HG02885 (cell line): ENCODE data around the gene CAMTA1.

Experiments used
- ATAC-seq: cut with Tn5 transposase; IDR thresholded peaks from one replicate; pipeline ENCODE4 v1.9.1; 2021; ENCODE audit warnings: mild to moderate bottlenecking; ENCODE audit not compliant: unreplicated experiment, poor library complexity

CAMTA1 gene

DNA sequence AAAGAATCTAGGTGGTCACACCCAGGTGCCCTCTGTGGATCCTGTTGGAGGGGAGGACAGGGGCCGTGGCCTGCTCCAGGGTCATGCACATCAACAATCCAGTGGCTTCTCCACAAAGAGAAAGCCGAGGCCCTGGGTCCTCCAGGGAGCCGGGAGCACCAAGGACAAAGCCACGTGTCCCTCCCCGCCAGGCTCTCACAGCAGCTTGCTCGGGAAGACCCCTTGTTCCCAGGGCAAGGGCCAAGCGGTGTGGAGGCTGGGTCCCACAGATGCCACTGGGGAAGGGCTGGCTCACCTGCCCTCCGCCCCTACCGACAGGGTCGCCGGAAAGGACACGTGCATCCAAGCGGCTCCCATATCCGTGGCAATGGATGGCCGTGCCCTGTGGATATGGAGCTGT lies 793.0 kb downstream of the CAMTA1 start:
- no peak for ATAC-seq

DNA sequence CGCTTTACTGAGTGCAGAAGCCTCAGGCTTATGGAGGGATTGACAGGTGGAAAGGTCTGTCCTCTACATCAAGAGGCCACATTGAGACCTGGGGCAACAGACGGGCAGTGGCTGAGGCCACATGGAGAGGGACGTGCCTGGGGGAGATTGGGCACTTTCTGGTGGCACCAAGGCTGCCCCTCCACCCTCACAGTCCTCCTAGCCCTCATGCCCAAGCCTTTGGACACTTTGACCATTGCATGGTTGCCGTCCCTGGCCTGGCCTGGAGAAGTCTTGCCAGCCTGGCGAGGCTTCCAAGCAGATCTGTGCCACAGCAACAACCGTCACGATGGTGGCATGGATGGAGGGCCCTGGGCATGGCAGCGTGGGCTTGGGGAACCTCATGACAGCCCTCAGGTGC lies 793.8 kb downstream of the CAMTA1 start:
- ATAC-seq: no peak

DNA sequence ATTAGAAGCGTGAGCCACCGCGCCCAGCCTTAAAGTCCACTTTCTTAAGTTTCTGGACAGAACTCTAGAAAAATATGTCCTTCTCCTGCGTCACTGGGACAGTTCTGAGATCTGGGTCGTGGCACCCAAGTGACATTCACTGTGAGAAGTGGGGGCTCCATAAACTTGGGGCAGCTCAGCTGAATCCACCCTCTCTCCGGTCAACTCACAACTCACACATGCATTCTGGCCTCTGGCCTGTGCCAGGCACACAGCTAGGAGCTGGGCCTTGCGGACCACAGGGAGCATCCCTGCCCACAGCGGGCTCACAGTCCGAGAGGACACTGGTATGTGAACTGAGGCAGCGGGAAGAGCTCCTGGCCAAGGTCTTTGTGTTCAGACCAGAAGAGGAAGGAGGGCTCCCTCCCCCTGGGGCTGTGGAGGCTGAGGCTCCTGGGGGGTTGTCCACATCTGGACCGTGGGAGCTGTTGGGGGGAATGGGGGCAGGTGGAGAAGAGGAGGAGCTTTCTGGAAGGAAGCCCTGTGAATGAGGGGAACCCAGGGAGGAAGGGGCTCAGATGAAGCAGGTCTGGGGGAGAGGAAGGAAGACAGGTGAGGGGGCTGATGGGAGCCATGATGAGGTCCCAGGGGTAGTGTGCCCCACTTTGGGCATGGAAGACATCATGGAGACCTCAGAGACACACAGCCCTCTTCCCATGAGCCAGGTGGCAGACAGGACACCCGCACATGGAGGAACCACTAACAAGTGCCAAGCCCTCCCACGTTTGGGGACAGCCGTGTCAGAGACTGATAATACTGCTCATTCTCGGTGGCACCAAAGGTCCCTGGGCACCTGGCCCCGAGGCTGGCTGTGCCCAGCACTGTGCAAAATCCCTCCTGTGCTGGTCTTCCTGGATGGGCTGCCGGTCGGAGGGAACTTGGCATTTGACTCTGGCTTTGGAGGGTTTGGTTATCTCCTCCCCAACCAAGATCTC lies 794.9 kb downstream of the CAMTA1 start:
- no peak for ATAC-seq

DNA sequence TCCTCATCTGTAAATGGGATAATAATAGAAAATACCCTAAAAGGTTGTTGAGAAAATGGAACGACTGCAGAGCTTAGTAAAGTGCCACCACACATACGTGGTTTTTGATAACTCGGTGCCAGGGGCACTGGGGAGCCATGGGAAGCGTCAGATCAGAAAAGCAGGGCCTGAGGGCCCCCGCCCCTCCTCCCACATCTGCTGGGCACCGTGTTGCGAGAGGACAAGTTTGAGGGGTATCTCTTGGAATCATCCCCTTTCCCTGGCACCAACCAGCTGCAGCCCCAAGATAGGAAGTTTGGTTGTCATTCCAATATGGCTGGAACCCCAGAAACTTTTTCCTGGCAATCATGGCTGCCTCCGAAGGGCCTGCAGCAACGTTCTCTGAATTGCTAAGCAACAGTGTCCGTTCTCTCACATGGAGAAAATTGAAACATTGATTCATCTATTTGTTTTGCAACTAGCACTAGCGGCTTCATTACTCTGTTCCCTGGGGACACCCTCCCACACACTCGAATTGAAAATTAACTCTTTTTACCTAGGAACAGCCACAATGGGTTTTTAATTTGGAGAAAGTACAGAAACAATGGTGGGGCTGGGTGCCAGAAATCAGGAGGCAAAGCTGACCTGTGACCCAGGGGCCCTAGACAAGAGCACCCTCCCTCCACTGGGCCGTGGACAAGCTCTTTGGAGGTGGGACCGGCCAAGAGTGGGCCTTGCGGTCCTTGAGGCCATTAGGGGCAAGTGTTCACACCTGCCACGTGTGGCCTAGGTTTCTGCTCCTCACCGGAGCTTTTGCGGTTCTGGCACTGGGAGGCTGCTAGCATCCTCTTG lies 795.9 kb downstream of the CAMTA1 start:
- no peak for ATAC-seq

DNA sequence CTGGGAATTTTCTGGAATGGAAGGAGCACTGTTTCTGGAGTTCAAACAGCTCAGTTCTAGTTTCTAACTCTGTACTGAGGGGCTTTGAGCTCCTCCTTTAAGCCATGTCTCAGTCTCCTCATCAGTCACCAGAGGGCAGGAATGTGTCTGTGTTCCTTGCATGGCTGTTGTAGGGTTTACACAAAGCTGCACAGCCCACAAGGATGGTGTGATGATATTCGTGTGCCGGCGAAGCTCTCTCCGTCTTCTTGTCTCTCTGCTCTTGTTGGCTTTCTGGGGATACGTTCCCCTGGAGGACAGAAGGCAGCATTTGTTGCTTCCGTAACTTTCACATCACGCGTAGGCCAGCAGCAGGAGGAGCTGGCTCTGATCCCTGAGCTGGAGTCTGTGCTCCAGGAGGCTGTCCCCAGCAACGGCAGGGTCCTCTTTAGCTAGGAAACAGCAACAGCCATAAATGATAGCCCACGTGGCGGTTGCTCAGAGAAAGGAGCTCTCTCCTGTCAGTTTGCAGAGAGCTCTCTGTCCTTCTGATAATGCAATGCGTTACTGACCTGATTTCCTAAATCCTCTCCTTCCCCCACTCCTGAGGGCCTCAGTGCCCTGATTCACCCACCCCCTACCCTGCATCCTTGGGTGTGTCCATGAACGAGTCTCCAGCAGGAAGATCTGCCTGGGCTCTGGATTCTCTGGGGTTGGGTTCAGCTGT lies 796.7 kb downstream of the CAMTA1 start:
- no peak for ATAC-seq

DNA sequence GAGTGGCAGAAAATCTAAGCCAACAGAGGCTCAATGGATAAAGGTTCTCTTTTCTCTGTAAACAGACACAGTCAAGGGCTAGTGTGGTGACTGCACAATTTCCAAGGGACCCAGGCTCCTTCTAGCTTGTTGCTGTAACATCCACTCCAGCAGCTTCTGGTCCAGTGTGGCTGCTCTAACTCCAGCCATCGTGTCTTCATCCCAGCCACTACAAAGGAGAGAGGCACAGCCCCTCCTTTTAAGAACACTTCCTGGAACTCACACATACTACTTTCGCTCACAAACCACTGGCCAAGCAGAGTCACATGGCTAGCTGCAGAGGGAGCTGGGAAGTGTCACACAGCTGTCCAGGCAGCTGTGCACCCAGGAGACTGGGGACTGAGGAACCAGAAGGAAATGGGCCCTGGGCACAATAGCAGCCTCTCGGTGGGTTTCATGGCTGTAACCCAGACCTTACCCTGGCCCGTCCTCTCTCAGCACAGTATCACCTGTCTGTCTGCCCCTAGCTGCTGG lies 797.3 kb downstream of the CAMTA1 start:
- ATAC-seq: no peak

DNA sequence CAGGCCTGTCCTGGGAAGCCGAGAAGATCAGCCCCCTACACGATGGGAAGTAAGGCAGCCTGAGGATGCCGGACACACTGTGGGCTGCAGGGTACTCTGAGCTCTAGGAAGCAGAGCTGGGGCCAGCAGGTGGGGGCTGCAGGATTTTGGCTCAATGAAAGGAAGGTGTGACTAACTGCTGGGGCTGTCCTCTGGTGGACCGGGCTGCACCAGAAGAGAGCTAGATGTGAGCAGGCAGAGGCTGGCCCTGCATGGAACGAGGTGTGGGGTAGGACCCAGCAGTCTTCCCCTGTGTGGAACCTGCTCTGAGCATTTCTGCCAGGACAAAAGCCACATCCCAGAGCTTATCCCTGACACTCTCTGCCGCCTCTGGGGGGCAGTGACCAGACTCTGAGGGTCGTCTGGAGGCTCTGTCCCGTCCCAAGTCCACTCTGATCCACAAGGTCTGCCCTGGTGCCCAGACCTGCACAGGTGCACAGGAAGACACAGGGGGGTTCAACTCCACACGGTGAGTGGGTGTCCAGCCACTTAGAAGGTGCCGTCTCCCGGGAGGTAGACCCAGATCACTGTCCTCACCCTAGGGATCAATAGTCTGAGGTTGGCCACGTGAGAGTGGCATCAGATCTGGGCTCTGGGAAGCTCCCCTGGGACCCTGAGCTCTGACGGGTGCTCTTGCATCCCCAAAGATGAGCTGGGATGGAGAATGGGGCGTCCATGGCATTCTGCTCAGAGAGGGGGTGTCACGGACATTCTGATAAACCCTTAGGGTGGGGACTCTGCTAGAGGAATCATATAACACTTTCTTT lies 798.2 kb downstream of the CAMTA1 start:
- no peak for ATAC-seq

DNA sequence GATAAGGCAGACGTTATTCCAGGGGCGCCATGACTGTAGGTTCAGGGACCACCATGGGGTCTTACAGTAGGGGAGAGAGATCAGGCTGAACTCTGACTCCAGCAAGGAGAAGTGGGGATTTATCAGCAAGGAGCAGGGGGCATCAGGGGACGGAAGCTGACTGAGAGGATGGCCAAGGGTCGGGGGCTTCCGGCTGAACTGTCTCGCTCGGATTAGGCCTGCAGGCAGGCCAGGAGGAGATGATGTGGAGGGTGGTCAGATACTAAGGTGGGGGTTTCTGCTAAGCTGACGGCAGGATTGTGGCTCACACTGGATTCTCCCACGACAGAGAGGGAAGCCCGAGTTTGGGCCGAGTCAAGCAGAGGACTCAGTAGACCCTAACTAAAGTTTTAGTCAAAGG lies 798.9 kb downstream of the CAMTA1 start:
- no peak for ATAC-seq

DNA sequence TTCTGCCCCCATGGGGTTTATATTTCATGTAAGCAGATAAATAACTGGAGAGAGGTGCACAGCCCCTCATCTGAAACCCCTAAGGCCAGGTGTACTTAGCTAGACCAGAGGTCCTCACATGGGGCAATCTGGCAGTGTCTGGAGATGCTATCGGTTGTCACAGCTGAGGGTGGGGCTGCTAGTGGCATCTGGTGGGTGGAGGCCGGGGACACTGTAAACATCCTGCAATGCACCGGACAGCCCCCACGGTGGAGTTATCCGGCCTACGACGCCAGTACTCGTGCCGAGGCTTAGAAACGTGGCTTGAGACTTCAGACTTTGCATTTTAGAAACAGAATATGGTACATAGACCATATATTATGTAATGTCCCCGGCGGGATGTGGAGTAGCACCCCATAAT lies 799.4 kb downstream of the CAMTA1 start:
- no peak for ATAC-seq

DNA sequence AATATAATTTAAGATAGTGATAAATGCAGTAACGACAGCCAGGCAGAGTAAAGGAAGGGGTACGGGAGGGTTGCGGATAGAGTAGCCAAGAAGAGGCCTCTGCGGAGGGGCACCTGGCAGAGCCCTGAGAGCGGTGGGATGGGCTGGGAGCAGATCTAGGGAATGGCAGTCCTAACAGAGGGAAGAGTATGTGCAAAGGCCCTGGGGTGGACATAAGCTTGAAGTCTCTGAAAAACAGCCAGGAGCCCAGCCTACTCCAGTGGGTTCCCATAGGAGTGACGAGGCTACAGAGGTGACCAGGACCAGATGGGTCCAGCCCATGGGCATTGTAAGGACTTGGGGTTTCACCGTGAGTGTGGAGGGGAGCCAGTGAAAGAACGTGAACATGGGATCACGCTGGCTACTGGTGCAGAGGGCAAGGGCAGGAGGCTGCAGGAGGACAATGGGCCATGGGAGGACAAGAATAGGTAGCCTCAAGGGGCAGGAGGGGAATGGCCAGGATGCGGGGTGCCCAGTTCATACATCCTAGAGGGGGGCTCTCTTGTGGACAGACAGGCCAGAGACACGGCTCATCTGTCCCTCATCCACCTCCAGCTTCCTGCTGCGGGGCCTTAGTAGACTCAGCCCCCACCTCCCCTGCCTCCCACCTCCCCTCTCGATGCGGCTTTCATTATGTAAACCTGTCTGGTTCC lies 800.1 kb downstream of the CAMTA1 start:
- ATAC-seq: no peak

DNA sequence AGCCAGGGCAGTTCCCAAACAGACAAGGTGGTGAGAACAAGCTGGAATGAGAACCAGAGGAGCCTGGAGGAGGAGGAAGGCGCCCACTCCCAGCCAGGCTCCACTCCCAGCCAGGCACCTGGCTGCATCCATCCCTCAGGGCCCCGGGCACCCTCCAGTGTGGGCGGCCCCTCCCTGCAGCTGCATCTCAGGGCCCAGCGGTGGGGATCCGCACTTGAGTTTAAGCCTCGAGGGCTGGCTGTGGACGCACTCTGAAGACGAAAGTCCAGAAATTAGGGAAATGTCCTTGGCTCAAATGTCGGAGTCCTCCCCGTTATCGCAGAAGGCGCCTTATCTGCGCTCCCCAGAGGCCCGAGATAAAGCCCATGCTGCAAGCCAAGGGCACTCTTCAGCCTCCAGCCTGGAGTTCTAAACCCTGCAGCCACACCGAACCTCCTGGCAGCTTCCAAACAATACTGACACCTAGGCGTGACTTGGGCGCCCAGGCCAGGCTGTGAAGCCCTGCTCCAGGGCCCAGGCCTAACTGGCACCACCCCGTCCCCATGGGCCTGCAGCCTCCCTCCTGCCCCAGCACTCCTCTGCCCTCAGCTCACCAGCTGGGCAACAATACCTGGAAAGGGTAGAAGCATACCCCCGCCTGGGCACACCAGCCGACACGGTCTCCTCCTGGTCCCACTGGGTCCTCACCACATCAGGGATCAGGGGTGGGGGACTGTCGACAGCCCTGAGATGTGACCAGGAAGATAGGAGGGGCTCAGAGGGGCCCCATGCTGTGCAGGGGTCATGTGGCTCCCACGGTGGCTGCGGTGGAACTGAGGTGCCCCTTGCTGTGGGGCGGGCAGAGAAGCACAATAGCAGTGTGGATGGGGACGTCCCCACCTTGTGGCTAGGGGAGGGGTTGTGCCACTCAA lies 801.0 kb downstream of the CAMTA1 start:
- no peak for ATAC-seq

DNA sequence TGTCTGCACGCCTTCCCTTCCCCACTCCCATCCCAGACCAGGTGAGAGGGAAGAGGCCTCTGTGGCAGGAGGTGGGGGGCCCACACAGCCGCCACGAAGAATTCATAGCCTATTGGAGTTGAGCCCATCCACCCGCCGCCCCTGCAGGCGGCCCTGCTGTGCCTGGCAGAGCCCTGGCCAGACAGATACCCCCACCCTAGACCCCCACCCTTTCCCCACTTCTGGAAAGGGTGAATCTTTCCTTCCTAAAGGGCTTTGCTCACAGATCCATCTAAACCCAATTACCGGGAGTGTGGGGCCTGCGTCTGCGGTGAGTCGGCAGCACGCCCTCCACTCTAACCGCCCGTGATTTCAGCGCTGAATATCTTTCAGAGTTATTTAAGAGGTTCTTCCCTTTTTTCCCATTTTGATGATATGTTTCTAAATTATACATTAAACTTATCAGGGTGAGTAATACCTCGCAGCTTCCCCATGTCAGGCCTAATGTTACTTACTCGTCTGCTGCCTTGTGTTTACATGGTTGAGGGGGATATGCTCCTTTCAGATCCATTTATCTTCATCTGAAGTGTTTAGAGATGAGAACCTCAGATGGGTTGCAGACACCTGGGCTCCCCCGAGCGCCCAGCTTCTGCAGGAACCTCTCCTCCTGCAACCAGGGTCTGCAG lies 802.0 kb downstream of the CAMTA1 start:
- ATAC-seq: no peak

DNA sequence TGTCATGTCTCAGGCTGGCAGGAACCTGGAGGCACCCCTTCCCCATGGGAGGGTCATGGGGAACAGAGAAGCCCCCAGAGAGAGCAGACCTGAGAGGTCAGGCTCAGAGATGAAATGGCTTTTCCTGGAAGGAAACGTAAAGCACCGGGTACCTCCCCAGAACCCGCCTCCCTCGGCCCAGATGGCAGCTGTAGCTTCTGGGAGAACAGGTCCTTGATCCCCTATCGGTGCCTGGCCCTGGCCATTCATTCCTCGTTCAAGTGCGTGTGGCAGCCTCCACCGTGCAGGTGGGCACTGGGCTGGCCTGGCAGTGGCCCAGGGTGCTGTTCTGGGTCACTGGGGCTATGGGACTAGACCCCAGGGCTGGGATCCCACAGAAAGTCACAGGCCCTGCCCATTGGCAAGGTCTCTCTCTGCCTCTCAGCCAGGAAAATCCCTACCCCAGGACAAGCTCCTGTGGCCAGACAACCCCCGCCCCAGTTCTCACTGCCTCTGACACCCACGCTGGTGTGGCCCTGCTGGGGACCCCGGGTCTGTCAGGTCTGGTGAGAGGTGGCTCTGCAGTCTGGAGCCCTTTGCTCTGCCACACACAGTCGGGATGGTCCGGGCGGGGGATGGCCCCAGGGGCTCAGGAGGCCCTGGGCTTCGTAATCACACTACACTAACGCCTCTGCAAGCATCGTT lies 802.7 kb downstream of the CAMTA1 start:
- ATAC-seq: no peak

DNA sequence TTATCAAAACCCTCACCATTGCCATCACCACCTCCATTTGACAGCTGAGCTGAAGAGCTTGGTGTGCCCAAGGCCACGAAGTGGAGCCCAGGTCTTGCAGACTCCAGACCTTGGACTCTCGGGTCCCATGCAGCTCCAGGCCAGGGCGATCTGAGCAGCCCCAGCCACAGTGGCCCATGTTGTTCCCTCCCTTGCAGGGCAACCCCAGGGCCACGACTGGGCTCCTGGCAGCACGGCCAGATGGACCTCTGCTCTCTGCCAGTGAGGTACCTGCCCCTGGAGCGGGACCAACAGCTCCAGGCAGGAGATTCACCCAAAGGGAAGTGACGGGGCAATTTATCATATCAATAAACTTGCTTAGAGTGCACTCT lies 803.2 kb downstream of the CAMTA1 start:
- no peak for ATAC-seq

DNA sequence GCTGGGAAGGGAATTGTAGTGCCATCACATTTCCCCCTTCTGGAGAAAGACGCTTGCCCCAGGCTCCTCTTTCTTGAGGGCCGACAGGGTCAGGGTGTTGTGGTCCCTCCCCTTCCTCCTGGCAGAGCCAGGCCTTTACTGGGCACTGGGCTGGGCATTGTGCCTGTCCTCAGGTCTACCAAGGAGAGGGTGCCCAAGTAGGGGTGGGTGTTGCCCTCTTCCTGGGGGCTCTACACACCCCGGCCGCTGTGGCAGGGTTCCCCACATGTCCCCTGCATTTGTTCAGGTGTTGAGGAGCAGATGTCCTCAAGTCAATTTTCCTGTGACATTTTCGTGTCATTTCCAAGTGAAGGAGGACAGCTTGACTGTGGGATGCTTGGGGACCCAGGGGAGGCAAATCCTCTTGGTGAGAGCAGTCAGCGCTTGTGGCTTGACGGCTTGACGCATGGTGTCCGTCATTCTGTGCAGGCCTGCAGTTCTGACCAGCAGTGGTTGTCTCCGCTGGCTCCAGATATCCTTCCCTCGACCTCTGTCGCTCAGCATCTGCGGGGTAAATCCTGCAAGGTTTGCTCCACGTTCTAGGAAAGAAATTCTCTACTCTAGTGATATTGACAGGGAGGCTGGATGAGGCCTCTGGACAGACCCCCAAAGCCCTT lies 804.0 kb downstream of the CAMTA1 start:
- ATAC-seq: no peak

DNA sequence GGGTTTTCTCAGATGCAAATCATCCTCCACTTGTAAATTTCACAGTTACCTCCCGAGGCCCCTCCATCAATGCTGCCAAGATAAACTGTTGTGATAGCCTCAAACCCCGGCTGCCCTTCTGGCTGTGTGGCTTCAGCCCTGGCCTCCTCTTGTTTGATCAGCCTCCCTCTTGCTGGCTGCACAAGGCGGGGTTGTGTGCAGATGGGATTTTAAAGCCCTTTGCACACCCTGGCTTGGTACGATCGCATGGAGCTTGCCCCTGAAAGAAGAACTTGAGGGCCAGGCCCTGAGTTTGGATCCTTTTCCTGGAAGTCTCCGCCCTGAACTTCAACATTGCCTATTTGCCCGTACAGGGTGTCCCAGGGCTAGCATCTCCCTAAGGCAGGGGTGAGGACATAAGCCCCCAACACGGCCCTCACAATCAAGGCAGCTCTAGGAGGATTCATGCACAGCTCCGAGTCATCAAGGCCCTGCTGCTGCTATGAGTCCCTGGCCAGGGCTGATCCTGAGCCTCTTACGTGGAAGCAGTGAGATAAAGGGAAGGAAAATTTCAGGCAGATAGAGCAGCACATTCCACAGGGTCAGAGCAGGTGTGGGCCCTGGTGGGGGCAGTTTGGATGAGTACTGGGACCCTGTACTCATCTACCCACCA lies 804.6 kb downstream of the CAMTA1 start:
- no peak for ATAC-seq
